SK-N-SH (cell line): ENCODE results near the gene EIF5AL1. TPM values are rescaled to one million over a fixed set of nuclear protein-coding genes. Genes with fewer than 3 reads are reported as not detected.

ENCODE experiments used
- CTCF ChIA-PET: fragments of 300-600, 350-600 bp; formaldehyde crosslinking; extraction: SDS; loops from one replicate; lab custom pipeline; 2021; lab: Yijun Ruan, JAX
- POLR2A ChIA-PET: fragments of 350-600 bp; sonication (Branson Sonifier 250); formaldehyde crosslinking; extraction: SDS; loops from one replicate; lab custom pipeline; 2020; ENCODE audit warnings: antibody characterized with exemption, inconsistent platforms; lab: Yijun Ruan, JAX
- DNase-seq: peaks from one replicate; pipeline ENCODE4 v3.0.0; 2012
- H2AFZ ChIP-seq: fragments of 200-600 bp; sonication (generic); 2 replicates; pipeline ENCODE4 v1.8.1; 2016; ENCODE audit warnings: antibody characterized with exemption, mild to moderate bottlenecking, low read depth
- H3F3A ChIP-seq: fragments of 200-600 bp; sonication (generic); replicated peaks from 2 replicates; pipeline ENCODE3; 2016; ENCODE audit warnings: antibody characterized with exemption, mild to moderate bottlenecking; ENCODE audit not compliant: insufficient read depth
- H3K27ac ChIP-seq, 2 experiments: fragments of 200-500 bp in 1 of 2; fragments of 200-600 bp in 1 of 2; sonication (Bioruptor generic) in 1 of 2; sonication (generic), shearing (Covaris generic) in 1 of 2; 2 replicates each; pipeline versions ENCODE4 v1.5.1 to v1.6.1; 2014 to 2016; ENCODE audit warnings: low read depth in 2 of 2, inconsistent platforms in 1 of 2, low read length in 1 of 2, mild to moderate bottlenecking in 1 of 2, mixed read lengths in 1 of 2
- H3K27me3 ChIP-seq: fragments of 200-600 bp; sonication (generic), shearing (Covaris generic); 2 replicates; pipeline ENCODE4 v1.6.1; 2016; ENCODE audit warnings: mixed run types; ENCODE audit not compliant: insufficient read depth
- H3K36me3 ChIP-seq, 2 experiments: fragments of 200-500 bp in 1 of 2; fragments of 200-600 bp in 1 of 2; sonication (Bioruptor generic) in 1 of 2; sonication (generic) in 1 of 2; replicated peaks in 1 of 2; 2 replicates each; pipeline versions ENCODE3 to v1.5.1; 2014 to 2016; ENCODE audit warnings: low read length in 1 of 2, mild to moderate bottlenecking in 1 of 2; ENCODE audit not compliant: insufficient read depth in 2 of 2, control insufficient read depth in 1 of 2
- H3K4me1 ChIP-seq, 2 experiments: fragments of 200-500 bp in 1 of 2; fragments of 200-600 bp in 1 of 2; sonication (Bioruptor generic) in 1 of 2; sonication (generic), shearing (Covaris generic) in 1 of 2; 2 replicates each; pipeline versions ENCODE4 v1.5.1 to v1.6.1; 2014 to 2016; ENCODE audit warnings: low read depth in 1 of 2, low read length in 1 of 2, mixed run types in 1 of 2; ENCODE audit not compliant: insufficient read depth in 2 of 2, control insufficient read depth in 1 of 2
- H3K4me2 ChIP-seq: fragments of 200-600 bp; sonication (generic), shearing (Covaris generic); 2 replicates; pipeline ENCODE4 v1.6.1; 2017; ENCODE audit warnings: mixed run types
- H3K4me3 ChIP-seq, 2 experiments: fragments of 200-500 bp in 1 of 2; fragments of 200-600 bp in 1 of 2; sonication (Bioruptor generic) in 1 of 2; sonication (generic), shearing (Covaris generic) in 1 of 2; 2 replicates each; pipeline versions ENCODE4 v1.5.1 to v1.8.1; 2014 to 2016; ENCODE audit warnings: low read depth in 2 of 2, inconsistent platforms in 1 of 2, low read length in 1 of 2, mild to moderate bottlenecking in 1 of 2, mixed read lengths in 1 of 2, moderate library complexity in 1 of 2
- H3K79me2 ChIP-seq: fragments of 200-600 bp; sonication (generic); 2 replicates; pipeline ENCODE4 v1.8.1; 2017; ENCODE audit warnings: mild to moderate bottlenecking; ENCODE audit not compliant: insufficient read depth
- H3K9ac ChIP-seq: fragments of 200-600 bp; sonication (generic); 2 replicates; pipeline ENCODE4 v1.6.1; 2017; ENCODE audit warnings: mixed run types
- H3K9me2 ChIP-seq: fragments of 200-600 bp; sonication (generic); 2 replicates; pipeline ENCODE4 v1.6.1; 2017; ENCODE audit warnings: mixed run types
- H3K9me3 ChIP-seq: fragments of 200-600 bp; sonication (generic); 2 replicates; pipeline ENCODE4 v1.6.1; 2017; ENCODE audit warnings: mixed run types, mild to moderate bottlenecking, moderate library complexity
- H4K20me1 ChIP-seq: fragments of 200-600 bp; sonication (generic); 2 replicates; pipeline ENCODE4 v1.6.1; 2017; ENCODE audit warnings: mild to moderate bottlenecking, mixed run types; ENCODE audit not compliant: insufficient read depth
- CHD2 ChIP-seq: fragments of 150-350 bp; IDR thresholded peaks from 2 replicates; pipeline ENCODE4 v1.6.1; 2018; ENCODE audit warnings: low read length; ENCODE audit not compliant: partially characterized antibody
- ELF1 ChIP-seq: IDR thresholded peaks from 2 replicates; pipeline ENCODE4 v1.4.0; 2012
- EP300 ChIP-seq, 2 experiments: IDR thresholded peaks; 2 replicates each; pipeline versions ENCODE4 v1.4.0 to v1.6.1; 2012; ENCODE audit warnings: borderline replicate concordance in 1 of 2, low read depth in 1 of 2, low read length in 1 of 2
- EZH2phosphoT487 ChIP-seq: fragments of 200-600 bp; sonication (generic); IDR thresholded peaks from 2 replicates; pipeline ENCODE4 v1.6.1; 2017; ENCODE audit warnings: low read depth, mixed run types, mild to moderate bottlenecking, antibody characterized with exemption, moderate library complexity, borderline replicate concordance
- GATA2 ChIP-seq: sonication (generic); formaldehyde crosslinking; IDR thresholded peaks from 2 replicates; pipeline ENCODE4 v1.5.0; 2020; ENCODE audit warnings: mild to moderate bottlenecking, missing genetic modification reagents
- NRF1 ChIP-seq: IDR thresholded peaks from 2 replicates; pipeline ENCODE4 v1.6.1; 2012; ENCODE audit warnings: low read depth, mild to moderate bottlenecking, low read length
- RCOR1 ChIP-seq: fragments of 150-350 bp; IDR thresholded peaks from 2 replicates; pipeline ENCODE4 v1.6.1; 2017; ENCODE audit warnings: antibody characterized with exemption, low read length
- WGBS: methylation state at CpG from one replicate; pipeline ENCODE4 v1.1.6; 2017; ENCODE audit warnings: low lambda C conversion rate; 5-methylcytosine and 5-hydroxymethylcytosine counted together
- polyA plus RNA-seq, 3 experiments: library from polyadenylated mRNA; depleted of rRNA; stranded (reverse); fragments of >200 nt; gene quantifications; 2 replicates each; pipeline ENCODE4 v1.2.3, GENCODE V29; 2012
- TF ChIP-seq, protein P1 (sequence below): IDR thresholded peaks from 2 replicates; pipeline ENCODE4; 2012
- TF ChIP-seq, protein P2 (sequence below): IDR thresholded peaks from 2 replicates; pipeline ENCODE4 v1.4.0; 2012; ENCODE audit warnings: low read depth
- TF ChIP-seq, protein P3 (sequence below): fragments of 150-350 bp; IDR thresholded peaks from 2 replicates; pipeline ENCODE4 v1.6.1; 2017; ENCODE audit warnings: antibody characterized with exemption, low read length, low read depth, borderline replicate concordance

EIF5AL1 gene
- polyA plus RNA-seq, 1 of the 3 experiments (the other 2 are of a cell fraction) = 0.26 TPM

DNA sequence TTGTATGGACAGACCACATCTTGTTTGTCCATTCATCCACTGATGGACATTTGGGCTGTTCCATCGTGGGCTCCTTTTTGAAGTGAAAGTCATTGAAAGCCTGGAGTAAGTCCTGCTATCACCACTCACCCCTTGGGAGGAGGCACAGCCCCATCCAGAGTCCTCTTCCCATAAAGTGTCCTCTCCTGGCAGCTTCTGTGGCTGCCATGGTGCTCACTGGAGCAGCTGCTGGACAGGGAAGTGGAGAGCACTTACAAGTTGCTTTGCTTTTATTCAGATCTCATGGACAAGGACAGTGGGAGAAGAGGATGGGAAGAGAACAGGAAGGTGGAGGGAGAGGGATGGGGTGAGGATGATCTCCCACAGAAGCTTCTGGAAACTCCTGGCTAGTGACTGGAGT is 18.5 kb upstream of the EIF5AL1 start:
- Histone ChIP-seq H3K4me1 (peaks cover 3 to 8% of the 10 kb centered on the region in 2 experiments; a peak in 2 of 4 replicates), H3K4me2 (no peak overlapping the region), H3K9ac (no peak overlapping the region), H3K27ac (no peak overlapping the region), H3K4me3 (no peak overlapping the region), H3K9me3 (no peaks in the 10 kb centered on the region), H3F3A (no peaks in the 10 kb centered on the region), H2AFZ (no peak overlapping the region), H3K9me2 (no peaks in the 10 kb centered on the region), H3K79me2 (no peaks in the 10 kb centered on the region)
- no peak for DNase-seq
- WGBS = 44% methylated on average over 1 of the region's 1 CpG
- ChIA-PET CTCF (interaction anchor here (0.9 to 3.7 kb wide), 3 partner anchors 8 to 120 kb away, joined by 3 to 21 read pairs (median 3); no protein-coding TSS in a partner anchor), POLR2A (no interaction called here)
- TF ChIP-seq, protein P1, sequence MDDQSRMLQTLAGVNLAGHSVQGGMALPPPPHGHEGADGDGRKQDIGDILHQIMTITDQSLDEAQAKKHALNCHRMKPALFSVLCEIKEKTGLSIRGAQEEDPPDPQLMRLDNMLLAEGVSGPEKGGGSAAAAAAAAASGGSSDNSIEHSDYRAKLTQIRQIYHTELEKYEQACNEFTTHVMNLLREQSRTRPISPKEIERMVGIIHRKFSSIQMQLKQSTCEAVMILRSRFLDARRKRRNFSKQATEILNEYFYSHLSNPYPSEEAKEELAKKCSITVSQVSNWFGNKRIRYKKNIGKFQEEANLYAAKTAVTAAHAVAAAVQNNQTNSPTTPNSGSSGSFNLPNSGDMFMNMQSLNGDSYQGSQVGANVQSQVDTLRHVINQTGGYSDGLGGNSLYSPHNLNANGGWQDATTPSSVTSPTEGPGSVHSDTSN = no peak
- no peak for TF ChIP-seq EZH2phosphoT487
- no peak for TF ChIP-seq RCOR1
- TF ChIP-seq, protein P2, sequence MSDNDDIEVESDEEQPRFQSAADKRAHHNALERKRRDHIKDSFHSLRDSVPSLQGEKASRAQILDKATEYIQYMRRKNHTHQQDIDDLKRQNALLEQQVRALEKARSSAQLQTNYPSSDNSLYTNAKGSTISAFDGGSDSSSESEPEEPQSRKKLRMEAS = no peak
- TF ChIP-seq ELF1 = no peak
- TF ChIP-seq NRF1 = no peak
- TF ChIP-seq, protein P3, sequence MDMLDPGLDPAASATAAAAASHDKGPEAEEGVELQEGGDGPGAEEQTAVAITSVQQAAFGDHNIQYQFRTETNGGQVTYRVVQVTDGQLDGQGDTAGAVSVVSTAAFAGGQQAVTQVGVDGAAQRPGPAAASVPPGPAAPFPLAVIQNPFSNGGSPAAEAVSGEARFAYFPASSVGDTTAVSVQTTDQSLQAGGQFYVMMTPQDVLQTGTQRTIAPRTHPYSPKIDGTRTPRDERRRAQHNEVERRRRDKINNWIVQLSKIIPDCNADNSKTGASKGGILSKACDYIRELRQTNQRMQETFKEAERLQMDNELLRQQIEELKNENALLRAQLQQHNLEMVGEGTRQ = no peak
- no peak for TF ChIP-seq GATA2 (CRISPR knock-in tag)
- TF ChIP-seq, all 33 proteins: peak for 0
- H3K27me3 ChIP-seq = no peaks in the 10 kb centered on the region
- H3K36me3 ChIP-seq = no peaks in the 10 kb centered on the region
- no peaks in the 10 kb centered on the region for H4K20me1 ChIP-seq

DNA sequence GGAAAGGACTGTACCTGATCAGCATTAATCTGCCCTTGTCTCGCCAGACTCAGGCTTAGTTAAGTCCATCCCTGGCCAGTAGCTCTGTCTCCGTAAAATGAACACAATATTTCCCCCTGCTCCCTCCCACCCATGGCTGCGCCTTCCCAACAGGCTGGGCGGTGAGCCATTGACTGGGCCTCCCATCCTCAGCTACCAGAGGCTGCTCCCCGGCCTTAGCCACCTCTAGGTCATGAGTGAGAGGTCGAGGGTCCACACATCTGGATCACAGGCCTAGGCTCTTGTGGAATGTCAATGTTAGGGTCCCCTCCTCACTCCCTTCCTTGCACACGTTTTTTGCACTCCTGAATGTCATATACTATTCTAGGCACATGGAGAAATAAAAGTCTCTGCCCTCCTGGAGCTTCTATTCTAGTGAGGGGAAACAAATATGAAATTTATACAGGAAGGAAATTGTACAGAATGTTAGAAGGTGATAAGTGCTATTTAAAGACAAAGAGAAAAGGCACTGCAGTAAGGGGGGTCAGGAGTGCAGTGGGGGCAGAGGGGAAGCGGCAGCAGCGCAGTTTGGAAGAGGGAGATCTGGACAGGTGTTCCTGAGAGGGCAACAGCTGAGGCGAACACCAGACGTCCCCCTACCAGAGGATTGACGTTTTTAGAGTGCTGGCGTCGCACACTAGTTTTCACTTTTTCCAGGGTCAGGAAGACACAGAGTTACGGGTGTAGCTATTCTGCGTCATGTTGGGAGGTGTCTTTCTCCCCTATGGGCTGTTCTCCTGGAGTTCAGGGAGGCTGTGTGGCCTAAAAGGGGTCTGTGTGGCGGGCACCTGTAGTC is 17.2 kb upstream of the EIF5AL1 start:
- WGBS = 77% methylated on average over 17 of the region's 17 CpGs
- H3K4me3 ChIP-seq = no peak overlapping the region
- no peak overlapping the region for H3K4me2 ChIP-seq
- no peaks in the 10 kb centered on the region for H4K20me1 ChIP-seq
- no peak for DNase-seq
- H3K36me3 ChIP-seq = no peaks in the 10 kb centered on the region
- no peaks in the 10 kb centered on the region; the same call in 1 of the 2 replicates for H3K27me3 ChIP-seq
- H2AFZ ChIP-seq = no peak overlapping the region
- H3K9me3 ChIP-seq = no peaks in the 10 kb centered on the region
- CTCF ChIA-PET = interaction anchor here (0.7 to 4.1 kb wide), 5 partner anchors 8 to 121 kb away, joined by 3 to 43 read pairs (median 3); no protein-coding TSS in a partner anchor
- peaks cover 3 to 7% of the 10 kb centered on the region in 2 experiments; a peak in 2 of 4 replicates for H3K4me1 ChIP-seq
- no peak overlapping the region for H3K27ac ChIP-seq
- H3K9me2 ChIP-seq = no peaks in the 10 kb centered on the region
- POLR2A ChIA-PET = no interaction called here
- no peak overlapping the region for H3K9ac ChIP-seq
- no peaks in the 10 kb centered on the region for H3K79me2 ChIP-seq
- no peak for TF ChIP-seq CHD2
- TF ChIP-seq EP300 (IDR thresholded peaks at IDR 0.05; ENCODE audit: borderline replicate concordance in 1 of 2, low read depth in 1 of 2, low read length in 1 of 2) = no peak
- no peaks in the 10 kb centered on the region for H3F3A ChIP-seq
